GM19193 (cell line): ENCODE measurements around the gene ARHGEF39.

Source experiments
- POLR2A ChIP-seq: IDR thresholded peaks from 4 replicates; pipeline ENCODE4 v1.6.1; 2011; ENCODE audit not compliant: insufficient read depth, insufficient read length; ENCODE audit errors: extremely low read depth

The ARHGEF39 gene

DNA sequence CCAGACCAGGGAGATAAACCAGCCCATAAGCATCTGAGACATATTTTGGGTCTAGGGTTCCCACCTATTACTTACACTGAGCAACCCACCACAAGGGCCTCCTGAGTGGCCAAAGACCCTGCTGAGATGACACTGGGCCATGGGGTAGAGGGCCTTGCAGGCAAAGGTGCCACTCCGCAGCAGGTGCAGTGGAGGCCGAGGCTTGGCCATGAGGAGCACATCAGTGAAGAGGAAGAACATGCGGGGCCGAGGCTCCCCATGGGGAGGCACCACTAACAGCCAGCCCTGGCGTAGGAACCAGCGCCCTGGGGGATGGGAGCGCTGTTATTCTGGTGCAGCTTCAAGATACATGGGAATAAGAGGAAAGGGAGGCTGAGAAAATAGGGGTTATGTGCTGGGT, 2.6 kb downstream of the ARHGEF39 start:
- peak; percentile 11 for TF ChIP-seq POLR2A

DNA sequence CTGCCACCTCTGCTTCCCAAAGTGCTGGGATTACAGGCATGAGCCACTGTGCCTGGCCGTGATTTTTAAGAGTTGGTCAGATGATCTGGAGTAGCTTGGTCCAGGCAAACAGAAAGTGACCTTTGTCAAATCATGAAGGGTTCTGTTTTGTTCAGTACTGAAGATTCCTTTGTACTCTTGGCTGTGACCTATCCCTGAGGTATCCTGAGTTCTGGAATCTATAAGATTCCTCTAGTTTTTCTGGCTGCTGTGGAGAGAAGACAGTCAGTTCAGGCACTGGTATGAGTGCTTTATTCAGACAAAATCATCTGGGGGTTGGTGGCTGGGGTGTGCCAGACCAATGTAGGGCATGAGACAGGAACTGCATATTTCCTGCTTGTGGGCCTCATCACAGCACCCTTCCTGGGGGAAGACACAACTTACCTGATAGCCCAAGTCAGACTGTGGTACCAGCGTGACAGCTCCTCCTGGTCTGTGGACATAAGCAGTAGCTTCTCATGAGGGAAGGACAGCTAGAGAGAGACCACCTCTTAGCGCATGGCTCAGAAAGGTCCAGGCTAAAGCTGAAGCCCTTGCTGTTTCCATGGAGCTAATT, 3.1 kb downstream of the ARHGEF39 start:
- no peak for TF ChIP-seq POLR2A

- no peak for TF ChIP-seq POLR2A
Observed at GRCh38 chr9:35660966-35661415, 4.0 kb downstream of the ARHGEF39 start.

DNA sequence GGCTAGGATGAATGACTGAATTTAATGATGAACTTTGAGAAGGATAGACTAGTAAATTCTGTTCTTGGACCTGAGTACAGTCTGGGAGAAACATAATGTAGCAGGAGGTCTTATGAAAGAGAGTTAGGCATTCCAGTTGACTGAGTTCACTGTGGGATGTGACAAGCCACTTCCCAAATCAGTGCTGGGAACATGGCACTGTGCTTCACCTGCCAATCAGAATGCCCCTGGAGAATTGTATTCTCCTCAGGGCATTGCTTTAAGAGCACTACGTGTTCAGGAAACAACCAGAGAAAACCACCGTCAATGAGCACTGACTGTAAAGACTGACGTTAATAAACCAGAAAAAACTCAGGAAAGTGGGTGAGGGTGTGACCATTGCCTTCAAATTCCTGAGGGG, 5.7 kb downstream of the ARHGEF39 start:
- TF ChIP-seq POLR2A, result no peak

DNA sequence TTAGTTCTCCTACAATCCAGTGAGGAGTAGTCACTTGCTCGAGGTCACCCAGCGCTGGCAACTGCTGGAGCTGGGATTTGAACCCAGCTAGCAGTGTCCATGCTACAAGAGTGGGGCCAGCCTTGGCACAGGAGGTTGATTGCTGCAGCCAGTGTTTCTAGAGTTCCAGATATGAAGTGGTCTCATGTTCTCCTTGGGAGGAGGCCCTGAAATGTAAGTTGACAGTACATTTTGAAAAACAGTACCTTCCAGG, 6.1 kb downstream of the ARHGEF39 start:
- no peak for TF ChIP-seq POLR2A

DNA sequence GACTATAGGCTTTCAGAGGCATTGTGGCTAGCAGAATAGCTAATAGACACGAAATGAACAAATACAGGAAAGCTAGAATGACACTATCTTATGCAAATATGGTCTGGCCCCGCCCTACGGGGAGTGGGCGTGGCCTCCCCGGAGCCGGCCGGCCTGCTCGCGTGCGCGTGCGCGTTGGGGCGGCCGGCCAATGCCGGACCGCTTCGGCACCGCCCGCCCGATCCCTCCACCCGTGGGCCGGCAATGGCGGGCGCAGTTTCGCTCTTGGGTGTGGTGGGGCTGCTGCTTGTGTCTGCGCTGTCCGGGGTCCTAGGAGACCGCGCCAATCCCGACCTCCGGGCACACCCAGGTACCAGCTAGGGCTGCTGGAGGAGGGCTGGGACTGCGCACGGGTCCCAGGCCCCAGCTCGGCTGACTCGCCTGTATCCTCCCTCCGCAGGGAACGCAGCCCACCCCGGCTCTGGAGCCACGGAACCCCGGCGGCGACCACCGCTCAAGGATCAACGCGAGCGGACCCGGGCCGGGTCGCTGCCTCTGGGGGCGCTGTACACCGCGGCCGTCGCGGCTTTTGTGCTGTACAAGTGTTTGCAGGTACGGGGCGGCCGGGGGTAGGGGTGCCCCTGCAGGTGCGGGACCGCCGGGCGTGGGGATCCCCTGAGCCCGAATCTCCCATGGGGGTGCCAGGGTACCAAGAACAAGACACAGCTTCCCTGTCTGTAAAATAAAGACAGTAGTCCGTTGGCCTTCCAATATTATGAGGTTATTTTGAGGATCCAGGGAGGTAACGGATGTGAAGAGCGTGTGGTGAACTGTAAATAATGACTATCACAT, 6.6 kb downstream of the ARHGEF39 start, which contains the start of gene CCDC107:
Gene CCDC107, plus strand, starts transcription at position 156 of the 831 bp plus-strand sequence. Its CDS starts 88 bp downstream, at position 244.
- peak; percentile 88 for TF ChIP-seq POLR2A

DNA sequence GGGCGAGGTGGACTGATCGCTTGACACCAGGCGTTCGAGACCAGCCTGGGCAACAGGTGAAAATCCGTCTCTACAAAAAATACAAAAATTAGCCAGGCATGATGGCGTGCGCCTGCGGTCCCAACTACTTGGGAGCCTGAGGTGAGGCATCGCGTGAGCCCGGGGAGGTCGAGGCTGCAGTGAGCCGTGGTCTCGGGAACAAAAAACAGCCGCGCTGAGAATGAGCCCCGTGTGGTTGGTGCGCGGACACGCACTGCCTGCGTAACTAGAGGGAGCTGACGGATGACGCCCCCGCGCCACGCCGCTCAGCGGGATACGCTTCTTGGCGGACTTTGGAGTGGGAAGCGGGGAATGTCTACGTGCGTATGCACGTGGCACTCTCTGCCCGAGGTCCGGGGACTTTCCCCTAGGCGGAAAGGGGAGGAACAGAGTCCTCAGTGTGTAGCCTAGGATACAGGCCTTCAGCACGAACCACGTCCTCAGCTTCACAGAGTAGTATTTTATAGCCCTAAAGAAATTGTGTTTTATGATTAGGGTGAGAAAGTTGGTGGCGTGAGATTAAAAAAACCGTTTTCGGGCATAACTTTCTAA, 7.4 kb downstream of the ARHGEF39 start, which contains the start of gene RMRP:
Gene RMRP, minus strand, starts transcription at position 474 of the 591 bp plus-strand sequence.
- no peak for TF ChIP-seq POLR2A

GRCh38 chr9:35656831-35657545, 8.0 kb downstream of the ARHGEF39 start:
- no peak for TF ChIP-seq POLR2A

GRCh38 chr9:35656348-35656747, 8.6 kb downstream of the ARHGEF39 start:
- TF ChIP-seq POLR2A, result no peak

GRCh38 chr9:35653611-35654010, 11.4 kb downstream of the ARHGEF39 start:
- TF ChIP-seq POLR2A, result no peak

- TF ChIP-seq POLR2A, result no peak
Observed at GRCh38 chr9:35652829-35653209, 12.2 kb downstream of the ARHGEF39 start.

DNA sequence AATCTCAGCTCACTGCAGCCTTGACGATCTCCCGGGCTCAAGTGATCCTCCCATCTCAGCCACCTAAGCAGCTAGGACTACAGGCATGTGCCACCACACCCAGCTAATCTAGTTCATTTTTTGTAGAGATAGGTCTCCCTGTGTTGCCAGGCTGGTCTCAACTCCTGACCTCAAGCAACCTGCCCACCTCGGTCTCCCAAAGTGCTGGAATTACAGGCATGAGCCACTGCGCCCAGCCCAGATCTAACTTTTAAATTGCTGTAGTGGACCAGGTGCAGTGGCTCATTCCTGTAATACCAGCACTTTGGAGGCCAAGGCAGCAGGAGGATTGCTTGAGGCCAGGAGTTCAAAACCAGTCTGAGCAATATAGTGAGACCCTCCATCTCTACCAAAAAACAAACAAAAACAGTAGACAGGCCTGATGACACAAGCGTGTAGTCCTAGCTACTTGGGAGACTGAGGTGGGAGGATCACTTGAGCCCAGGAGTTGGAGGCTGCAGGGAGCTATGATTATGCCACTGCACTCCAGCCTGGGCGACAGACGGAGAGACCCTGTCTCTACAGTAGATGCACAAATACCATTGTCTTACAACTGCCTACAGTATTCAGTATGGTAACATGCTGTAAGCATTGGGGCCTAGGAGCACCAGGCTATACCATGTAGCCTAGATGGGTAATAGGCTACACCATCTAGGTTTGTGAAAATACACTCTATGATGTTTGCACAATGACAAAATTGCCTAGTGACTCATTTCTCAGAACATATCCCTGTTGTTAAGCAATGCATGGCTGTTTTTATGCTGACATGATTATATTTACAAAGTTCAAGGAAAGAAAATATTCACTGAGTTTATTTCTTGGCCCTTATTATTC, 12.8 kb downstream of the ARHGEF39 start:
- TF ChIP-seq POLR2A, result no peak

GRCh38 chr9:35650341-35651158, 14.4 kb downstream of the ARHGEF39 start, which contains the start of gene SIT1:
Gene SIT1, minus strand, starts transcription at chr9:35650931. Its CDS starts 78 bp downstream, at chr9:35650853.
- peak; percentile 58 for TF ChIP-seq POLR2A
